Neural cell (in vitro differentiated cells): ENCODE measurements around the gene HCRTR2. TPM values are rescaled to one million over a fixed set of nuclear protein-coding genes. Genes with fewer than 3 reads are reported as not detected.

Source experiments
- H2AFZ ChIP-seq: fragments of 200-600, 300-800 bp; sonication (generic), shearing (Covaris generic); 2 replicates; pipeline ENCODE4 v1.6.0; 2014; ENCODE audit warnings: low read depth, mild to moderate bottlenecking, antibody characterized with exemption, low read length, moderate library complexity
- H3F3A ChIP-seq: fragments of 200-600 bp; shearing (Covaris generic); 2 replicates; pipeline ENCODE4 v1.6.1; 2016; ENCODE audit warnings: mild to moderate bottlenecking, moderate library complexity, mixed read lengths, antibody characterized with exemption, low read length; ENCODE audit not compliant: insufficient read depth, poor library complexity, severe bottlenecking
- H3K27ac ChIP-seq: fragments of 200-600, 300-800 bp; sonication (generic), shearing (Covaris generic); 2 replicates; pipeline ENCODE4 v1.5.1; 2014; ENCODE audit warnings: mild to moderate bottlenecking, low read length, moderate library complexity
- H3K27me3 ChIP-seq: fragments of 300-800, 200-600 bp; sonication (generic), shearing (Covaris generic); 2 replicates; pipeline ENCODE4 v1.6.0; 2014; ENCODE audit warnings: mild to moderate bottlenecking, low read depth, low read length, moderate library complexity; ENCODE audit not compliant: insufficient read depth
- H3K36me3 ChIP-seq: fragments of 300-800, 200-600 bp; sonication (generic), shearing (Covaris generic); 2 replicates; pipeline ENCODE4 v1.5.1; 2014; ENCODE audit warnings: mild to moderate bottlenecking, antibody characterized with exemption, low read length, moderate library complexity; ENCODE audit not compliant: insufficient read depth
- H3K4me2 ChIP-seq: fragments of 300-800, 200-600 bp; sonication (generic), shearing (Covaris generic); 2 replicates; pipeline ENCODE4 v1.6.0; 2014; ENCODE audit warnings: mild to moderate bottlenecking, low read length
- H3K4me3 ChIP-seq: fragments of 300-800, 200-600 bp; sonication (generic), shearing (Covaris generic); 2 replicates; pipeline ENCODE4 v1.5.1; 2014; ENCODE audit warnings: mild to moderate bottlenecking, low read length, moderate library complexity
- H3K79me2 ChIP-seq: fragments of 200-600 bp; shearing (Covaris generic); replicated peaks from 2 replicates; pipeline ENCODE4 v1.6.0; 2014; ENCODE audit warnings: mild to moderate bottlenecking, low read length, moderate library complexity; ENCODE audit not compliant: insufficient read depth
- H3K9ac ChIP-seq: fragments of 300-800, 200-600 bp; sonication (generic), shearing (Covaris generic); 2 replicates; pipeline ENCODE4 v1.6.1; 2016; ENCODE audit warnings: mild to moderate bottlenecking, low read length, mixed read lengths
- H3K9me2 ChIP-seq: fragments of 200-600 bp; shearing (Covaris generic); 2 replicates; pipeline ENCODE4 v1.6.1; 2016; ENCODE audit warnings: mild to moderate bottlenecking, low read length, mixed read lengths; ENCODE audit not compliant: insufficient read depth
- H3K9me3 ChIP-seq: fragments of 200-600, 300-800 bp; sonication (generic), shearing (Covaris generic); 2 replicates; pipeline ENCODE4 v1.6.1; 2016; ENCODE audit warnings: mild to moderate bottlenecking, mixed run types, low read length, moderate library complexity, mixed read lengths
- H4K20me1 ChIP-seq: fragments of 200-600 bp; shearing (Covaris generic); 2 replicates; pipeline ENCODE4 v1.6.1; 2016; ENCODE audit warnings: mild to moderate bottlenecking, mixed run types; ENCODE audit not compliant: insufficient read depth
- EP300 ChIP-seq: fragments of 450-650 bp; conservative IDR thresholded peaks from 2 replicates; pipeline ENCODE4 v1.6.1; 2014; ENCODE audit warnings: antibody characterized with exemption, mild to moderate bottlenecking, moderate library complexity; ENCODE audit not compliant: poor library complexity, severe bottlenecking
- EZH2 ChIP-seq: fragments of 200-600, 300-800 bp; shearing (Covaris generic), sonication (generic); IDR thresholded peaks from 2 replicates; pipeline ENCODE4 v1.6.1; 2014; ENCODE audit warnings: antibody characterized with exemption, low read length, borderline replicate concordance, mild to moderate bottlenecking; ENCODE audit not compliant: insufficient read depth, poor library complexity, severe bottlenecking
- MXI1 ChIP-seq: fragments of 450-650 bp; conservative IDR thresholded peaks from 2 replicates; pipeline ENCODE4 v1.6.1; 2014; ENCODE audit warnings: antibody characterized with exemption, mild to moderate bottlenecking; ENCODE audit not compliant: poor library complexity, severe bottlenecking
- POLR2AphosphoS5 ChIP-seq: IDR thresholded peaks from 2 replicates; pipeline ENCODE4 v1.6.1; 2012
- RAD21 ChIP-seq: fragments of 450-650 bp; conservative IDR thresholded peaks from 2 replicates; pipeline ENCODE4 v1.6.1; 2014; ENCODE audit warnings: antibody characterized with exemption, mild to moderate bottlenecking, moderate library complexity
- REST ChIP-seq: IDR thresholded peaks from 2 replicates; pipeline ENCODE4 v1.6.1; 2012; ENCODE audit warnings: borderline replicate concordance
- SMC3 ChIP-seq: fragments of 450-650 bp; conservative IDR thresholded peaks from 2 replicates; pipeline ENCODE4 v1.6.1; 2014; ENCODE audit warnings: antibody characterized with exemption, mild to moderate bottlenecking, moderate library complexity; ENCODE audit not compliant: poor library complexity
- TAF1 ChIP-seq: IDR thresholded peaks from 2 replicates; pipeline ENCODE4 v1.6.1; 2012; ENCODE audit warnings: low read depth
- polyA plus RNA-seq: library from polyadenylated mRNA; depleted of rRNA; stranded (reverse); fragments of >200 nt; gene quantifications from 2 replicates; pipeline ENCODE4 v1.2.3, GENCODE V29; 2014
- TF ChIP-seq, protein P1 (sequence below): fragments of 450-650 bp; IDR thresholded peaks from 2 replicates; pipeline ENCODE4 v1.5.1; 2014; ENCODE audit warnings: antibody characterized with exemption, mild to moderate bottlenecking, moderate library complexity; ENCODE audit not compliant: poor library complexity, severe bottlenecking

Gene HCRTR2
- polyA plus RNA-seq, 1 donor from 2014 or later, result 8.1 TPM

DNA sequence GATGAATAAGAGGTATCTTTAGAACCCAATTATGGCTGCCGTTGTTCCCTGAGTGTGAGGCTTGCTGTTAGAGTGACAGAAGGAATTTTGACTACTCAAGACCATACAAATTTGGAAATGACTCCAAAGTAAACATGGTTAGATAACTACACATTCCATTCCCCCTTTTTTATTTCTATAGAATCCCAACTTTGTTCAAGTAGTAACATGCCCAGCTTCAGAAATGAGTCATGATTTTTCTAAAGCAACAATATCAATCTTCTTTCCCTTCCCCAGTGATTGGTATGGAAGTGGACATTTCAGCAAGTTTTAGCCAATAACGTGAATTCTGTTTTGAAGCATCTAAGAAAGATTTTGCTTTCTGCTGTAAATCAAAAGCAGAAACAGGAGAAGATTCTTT is 37.8 kb downstream of the HCRTR2 start:
- no peaks in the 10 kb centered on the region for H3K79me2 ChIP-seq
- H3K9me3 ChIP-seq, result no peaks in the 10 kb centered on the region
- no peak overlapping the region for H3K4me2 ChIP-seq
- H3K9ac ChIP-seq, result no peak overlapping the region
- no peak overlapping the region for H2AFZ ChIP-seq
- no peaks in the 10 kb centered on the region for H3F3A ChIP-seq
- H3K27me3 ChIP-seq, result no peaks in the 10 kb centered on the region
- no peak overlapping the region for H3K4me3 ChIP-seq
- TF ChIP-seq TAF1 (no peak), RAD21 (no peak), SMC3 (no peak), POLR2AphosphoS5 (no peak), EP300 (no peak), MXI1 (no peak), REST (no peak), EZH2 (no peak)
- TF ChIP-seq, protein P1, sequence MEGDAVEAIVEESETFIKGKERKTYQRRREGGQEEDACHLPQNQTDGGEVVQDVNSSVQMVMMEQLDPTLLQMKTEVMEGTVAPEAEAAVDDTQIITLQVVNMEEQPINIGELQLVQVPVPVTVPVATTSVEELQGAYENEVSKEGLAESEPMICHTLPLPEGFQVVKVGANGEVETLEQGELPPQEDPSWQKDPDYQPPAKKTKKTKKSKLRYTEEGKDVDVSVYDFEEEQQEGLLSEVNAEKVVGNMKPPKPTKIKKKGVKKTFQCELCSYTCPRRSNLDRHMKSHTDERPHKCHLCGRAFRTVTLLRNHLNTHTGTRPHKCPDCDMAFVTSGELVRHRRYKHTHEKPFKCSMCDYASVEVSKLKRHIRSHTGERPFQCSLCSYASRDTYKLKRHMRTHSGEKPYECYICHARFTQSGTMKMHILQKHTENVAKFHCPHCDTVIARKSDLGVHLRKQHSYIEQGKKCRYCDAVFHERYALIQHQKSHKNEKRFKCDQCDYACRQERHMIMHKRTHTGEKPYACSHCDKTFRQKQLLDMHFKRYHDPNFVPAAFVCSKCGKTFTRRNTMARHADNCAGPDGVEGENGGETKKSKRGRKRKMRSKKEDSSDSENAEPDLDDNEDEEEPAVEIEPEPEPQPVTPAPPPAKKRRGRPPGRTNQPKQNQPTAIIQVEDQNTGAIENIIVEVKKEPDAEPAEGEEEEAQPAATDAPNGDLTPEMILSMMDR, result no peak
- no peaks in the 10 kb centered on the region for H4K20me1 ChIP-seq
- H3K9me2 ChIP-seq, result no peaks in the 10 kb centered on the region
- no peak overlapping the region for H3K27ac ChIP-seq
- no peaks in the 10 kb centered on the region for H3K36me3 ChIP-seq

- TF ChIP-seq, protein P1, result no peak
- no peak for TF ChIP-seq SMC3
- no peak for TF ChIP-seq EZH2
- TF ChIP-seq MXI1, result no peak
- Histone ChIP-seq H3K4me3 (no peak overlapping the region), H3K36me3 (no peaks in the 10 kb centered on the region), H3K79me2 (no peaks in the 10 kb centered on the region), H4K20me1 (no peaks in the 10 kb centered on the region), H3K9ac (no peak overlapping the region), H3K27me3 (no peaks in the 10 kb centered on the region), H3K27ac (no peak overlapping the region), H3K9me3 (no peaks in the 10 kb centered on the region), H3K4me2 (no peak overlapping the region), H3F3A (no peaks in the 10 kb centered on the region), H3K9me2 (no peaks in the 10 kb centered on the region), H2AFZ (no peak overlapping the region)
Observed at GRCh38 chr6:55220961-55221360, 46.6 kb downstream of the HCRTR2 start.
